Kidney (tissue), 14 donors: Measurements from ENCODE around the gene LYG2. TPM values are rescaled to one million over a fixed set of nuclear protein-coding genes. Genes with fewer than 3 reads are reported as not detected.

Source experiments
- DNase-seq, 5 donors: peaks; one replicate each; pipeline ENCODE4 v3.0.0-alpha.2; 2013 to 2020
- FAIRE-seq: peaks from 2 replicates; lab custom pipeline; 2012; peaks lifted over from hg19 to GRCh38; lab: Jason Lieb, UNC
- H3K27ac ChIP-seq, 2 donors: one replicate each; pipeline ENCODE4 v1.7.0; 2013; ENCODE audit warnings: low read depth in 2 of 2, low read length in 2 of 2, inconsistent platforms in 1 of 2
- H3K27me3 ChIP-seq: one replicate; pipeline ENCODE4 v1.7.1; 2013; ENCODE audit warnings: low read length, inconsistent platforms; ENCODE audit not compliant: control insufficient read depth, insufficient read depth
- H3K36me3 ChIP-seq, 3 donors: one replicate each; pipeline versions ENCODE4 v1.7.0 to v1.7.1; 2013; ENCODE audit warnings: low read length in 3 of 3, control low read depth in 1 of 3, inconsistent platforms in 1 of 3; ENCODE audit not compliant: insufficient read depth in 3 of 3, control insufficient read depth in 2 of 3
- H3K4me1 ChIP-seq, 3 donors: one replicate each; pipeline versions ENCODE4 v1.7.0 to v1.7.1; 2013; ENCODE audit warnings: low read length in 3 of 3, inconsistent platforms in 1 of 3, low read depth in 1 of 3; ENCODE audit not compliant: control insufficient read depth in 2 of 3, insufficient read depth in 2 of 3
- H3K4me3 ChIP-seq, 3 donors: one replicate each; pipeline versions ENCODE4 v1.7.0 to v1.8.1; 2013; ENCODE audit warnings: low read length in 3 of 3, control low read depth in 1 of 3, inconsistent platforms in 1 of 3
- H3K9ac ChIP-seq, 3 donors: one replicate each; pipeline versions ENCODE4 v1.7.0 to v1.7.1; 2013; ENCODE audit warnings: low read length in 3 of 3, control low read depth in 1 of 3, inconsistent platforms in 1 of 3
- H3K9me3 ChIP-seq, 3 donors: one replicate each; pipeline versions ENCODE4 v1.7.0 to v1.7.1; 2013; ENCODE audit warnings: low read length in 3 of 3, control low read depth in 1 of 3, inconsistent platforms in 1 of 3; ENCODE audit not compliant: control insufficient read depth in 2 of 3, insufficient read depth in 1 of 3
- intact Hi-C: fragments of 100-400 bp; cut with DNase I; formaldehyde crosslinking; loops from one replicate; pipeline ENCODE4 v1.11.1; 2022
- polyA plus RNA-seq: library from polyadenylated mRNA; stranded (reverse); fragments of 350-450 nt; fragmentation: Illumina TruSeq; extraction: RNeasy Lipid Tissue Mini Kit (QIAGEN cat#74804); gene quantifications from one replicate; pipeline ENCODE4 v1.2.3, GENCODE V29; 2014; ENCODE audit warnings: low read depth, low replicate concordance; ENCODE audit not compliant: insufficient read depth
- total RNA-seq: library from RNA; stranded (reverse); fragmentation: NEBNext Ultra II Directional; extraction: Animal tissue kit (Norgen Biotek cat#: 25700); gene quantifications from one replicate; pipeline ENCODE4 v1.2.1, GENCODE V29; 2021
- TF ChIP-seq, protein P1 (sequence below): IDR thresholded peaks from 3 replicates; pipeline ENCODE4 v1.5.1; 2012; ENCODE audit warnings: mild to moderate bottlenecking, moderate library complexity, borderline replicate concordance; ENCODE audit not compliant: insufficient read depth; ENCODE audit errors: extremely low read depth
- donor health status: control.
- donor health status: control.
- donor health status: control.
- donor health status: control.
- donor health status: control.
- donor health status: DM: yes; HTN: yes; CAD: no.
- donor health status: Normal renal cell carcinoma (clear cell type).

LYG2 gene
- total and polyA plus RNA-seq, 2 donors from 2014 or later: not detected

DNA sequence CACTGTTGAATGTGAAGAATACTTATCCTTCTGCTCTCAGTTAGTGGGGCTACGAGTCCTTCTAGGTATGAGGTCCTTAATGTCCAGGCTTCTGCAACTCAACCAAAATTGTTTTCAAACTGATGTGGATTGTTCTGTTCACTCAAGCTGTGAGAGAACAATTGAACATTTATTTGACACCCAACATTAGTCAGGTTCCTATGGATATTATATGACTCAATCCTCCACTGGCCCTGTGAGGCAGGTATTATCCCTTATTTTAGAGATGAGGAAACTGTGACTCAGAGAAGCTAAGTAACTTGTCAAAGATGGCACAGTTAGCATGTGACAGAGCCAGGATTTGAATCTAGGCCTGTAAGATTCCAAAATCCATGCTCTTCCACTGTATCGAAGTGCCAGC, 1.2 kb upstream of the LYG2 start:
- DNase-seq (no peak), FAIRE-seq (no peak)
- intact Hi-C loops: no loop called here
- no peaks in the 10 kb centered on the region for H3K27me3 ChIP-seq
- TF ChIP-seq, protein P1, sequence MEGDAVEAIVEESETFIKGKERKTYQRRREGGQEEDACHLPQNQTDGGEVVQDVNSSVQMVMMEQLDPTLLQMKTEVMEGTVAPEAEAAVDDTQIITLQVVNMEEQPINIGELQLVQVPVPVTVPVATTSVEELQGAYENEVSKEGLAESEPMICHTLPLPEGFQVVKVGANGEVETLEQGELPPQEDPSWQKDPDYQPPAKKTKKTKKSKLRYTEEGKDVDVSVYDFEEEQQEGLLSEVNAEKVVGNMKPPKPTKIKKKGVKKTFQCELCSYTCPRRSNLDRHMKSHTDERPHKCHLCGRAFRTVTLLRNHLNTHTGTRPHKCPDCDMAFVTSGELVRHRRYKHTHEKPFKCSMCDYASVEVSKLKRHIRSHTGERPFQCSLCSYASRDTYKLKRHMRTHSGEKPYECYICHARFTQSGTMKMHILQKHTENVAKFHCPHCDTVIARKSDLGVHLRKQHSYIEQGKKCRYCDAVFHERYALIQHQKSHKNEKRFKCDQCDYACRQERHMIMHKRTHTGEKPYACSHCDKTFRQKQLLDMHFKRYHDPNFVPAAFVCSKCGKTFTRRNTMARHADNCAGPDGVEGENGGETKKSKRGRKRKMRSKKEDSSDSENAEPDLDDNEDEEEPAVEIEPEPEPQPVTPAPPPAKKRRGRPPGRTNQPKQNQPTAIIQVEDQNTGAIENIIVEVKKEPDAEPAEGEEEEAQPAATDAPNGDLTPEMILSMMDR: no peak
- H3K4me3 ChIP-seq: no peak overlapping the region
- peaks cover 0 to 3% (median 0%) of the 10 kb centered on the region in 3 donors for H3K36me3 ChIP-seq
- no peaks in the 10 kb centered on the region for H3K4me1 ChIP-seq
- no peaks in the 10 kb centered on the region for H3K9me3 ChIP-seq
- no peak overlapping the region for H3K27ac ChIP-seq
- no peak overlapping the region for H3K9ac ChIP-seq

DNA sequence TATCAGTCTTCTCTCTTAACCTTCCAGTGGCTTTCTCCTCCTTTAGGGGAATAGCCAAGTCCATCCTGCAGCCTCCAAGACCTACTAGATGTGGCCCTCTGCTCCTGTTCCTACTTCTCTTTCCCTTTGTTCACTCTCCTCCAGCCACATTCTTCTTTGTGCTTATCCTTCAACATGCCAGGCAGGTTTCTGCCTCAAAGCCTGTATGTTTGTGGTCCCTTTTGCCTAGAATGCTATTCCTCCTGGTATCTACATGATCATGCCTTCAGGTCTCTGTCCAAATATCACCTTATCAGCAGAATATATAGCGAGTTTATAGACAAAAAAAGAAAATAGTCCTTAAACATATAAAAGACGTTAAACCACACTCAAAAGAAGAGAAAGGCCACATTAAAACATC, 5.5 kb downstream of the LYG2 start:
- intact Hi-C loops: no loop called here
- FAIRE-seq: no peak

DNA sequence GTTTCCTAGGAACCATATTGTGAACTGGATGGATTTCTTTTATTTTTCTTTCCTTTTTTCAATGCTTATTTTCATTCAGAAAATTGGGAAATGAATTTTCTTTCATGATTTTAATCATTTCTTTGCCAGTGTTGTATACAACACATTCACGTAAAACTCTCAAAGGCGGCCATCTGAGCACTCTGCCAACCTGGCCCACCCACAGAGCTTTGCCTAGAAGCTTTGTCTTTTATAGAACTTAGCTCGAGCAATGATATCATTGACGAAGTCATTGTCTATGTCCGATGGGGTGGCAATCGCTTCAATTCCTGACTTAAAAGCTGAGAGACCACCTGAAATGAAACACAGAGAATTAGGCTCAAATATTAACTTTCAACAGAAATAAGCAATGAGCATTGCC, 13.3 kb downstream of the LYG2 start:
- no peaks in the 10 kb centered on the region for H3K9me3 ChIP-seq
- no peaks in the 10 kb centered on the region for H3K36me3 ChIP-seq
- intact Hi-C loops: no loop called here
- no peak overlapping the region for H3K4me3 ChIP-seq
- DNase-seq (no peak), FAIRE-seq (no peak)
- H3K9ac ChIP-seq: no peak overlapping the region
- H3K27ac ChIP-seq: no peak overlapping the region
- no peaks in the 10 kb centered on the region for H3K4me1 ChIP-seq
- H3K27me3 ChIP-seq: no peaks in the 10 kb centered on the region
- TF ChIP-seq, protein P1: no peak

More for the DNA sequence above, 5.5 kb downstream of the LYG2 start:
- Histone ChIP-seq H3K4me3 (no peak overlapping the region), H3K4me1 (no peaks in the 10 kb centered on the region), H3K9me3 (no peaks in the 10 kb centered on the region), H3K27me3 (no peaks in the 10 kb centered on the region), H3K36me3 (no peaks in the 10 kb centered on the region), H3K9ac (no peak overlapping the region), H3K27ac (no peak overlapping the region)
- no peak for DNase-seq
- TF ChIP-seq, protein P1: no peak

DNA sequence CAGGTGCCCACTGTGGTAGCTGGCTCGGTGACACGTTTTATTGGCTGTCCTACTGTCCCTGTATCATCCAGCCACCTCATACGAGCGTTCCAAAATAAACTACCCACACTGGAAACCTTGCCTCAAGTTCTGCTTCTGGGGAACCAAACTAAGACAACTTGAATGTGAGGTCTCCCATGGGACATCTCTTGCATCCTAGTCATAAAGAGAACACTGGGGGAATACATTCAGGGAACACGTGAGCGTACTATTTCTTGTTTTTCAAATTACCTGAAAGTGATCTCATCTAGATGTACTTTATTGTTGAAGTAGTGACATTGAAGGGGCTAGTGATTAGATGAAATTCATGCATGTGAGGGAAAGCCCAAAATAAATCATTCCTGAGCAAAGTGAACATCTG, 15.0 kb downstream of the LYG2 start:
- DNase-seq (no peak), FAIRE-seq (no peak)
- no peak overlapping the region for H3K9ac ChIP-seq
- H3K27me3 ChIP-seq: no peaks in the 10 kb centered on the region
- H3K4me3 ChIP-seq: no peak overlapping the region
- no peaks in the 10 kb centered on the region for H3K4me1 ChIP-seq
- intact Hi-C loops: no loop called here
- H3K27ac ChIP-seq: no peak overlapping the region
- TF ChIP-seq, protein P1: no peak
- H3K9me3 ChIP-seq: no peaks in the 10 kb centered on the region
- H3K36me3 ChIP-seq: no peaks in the 10 kb centered on the region
